Measurements from ENCODE around the gene DNAJC13. TPM values are rescaled to one million over a fixed set of nuclear protein-coding genes. Genes with fewer than 3 reads are reported as not detected.

The DNAJC13 gene
- total RNA-seq, 2 experiments from 2014 or later, result 22.8 to 42.7 TPM

- no peak overlapping the region for H3K4me2 ChIP-seq (ENCODE audit: low read length)
- TF ChIP-seq CTCF (conservative IDR thresholded peaks at IDR 0.05; ENCODE audit: low read length) (no peak), EZH2phosphoT487 (IDR thresholded peaks at IDR 0.05; ENCODE audit: borderline replicate concordance, low read depth, low read length) (no peak)
- no peak overlapping the region for H3K27ac ChIP-seq (ENCODE audit: low read depth, low read length, poor library complexity, severe bottlenecking)
- H3K9me3 ChIP-seq (ENCODE audit: low read length), result no peaks in the 10 kb centered on the region
- no peak overlapping the region for H2AFZ ChIP-seq (ENCODE audit: low read length)
- ChIA-PET CTCF (ENCODE audit: unreplicated experiment) (no interaction called here), POLR2A (no interaction called here)
- no peak overlapping the region for H3K4me3 ChIP-seq (ENCODE audit: low read depth, low read length, poor library complexity, severe bottlenecking)
- intact Hi-C loops (cut with micrococcal nuclease; ENCODE audit: unreplicated experiment), result no loop called here
- no peak for DNase-seq (ENCODE audit: low spot score)
- BruUV-seq (replicated peaks), result no TSS peak
- H3K9me2 ChIP-seq (ENCODE audit: insufficient read depth, low read length), result no peaks in the 10 kb centered on the region
- no peaks in the 10 kb centered on the region for H3K4me1 ChIP-seq (ENCODE audit: insufficient read depth, low read length, poor library complexity, severe bottlenecking)
- H3K79me2 ChIP-seq (ENCODE audit: insufficient read depth, low read depth, low read length), result no peaks in the 10 kb centered on the region
- peaks cover 90% of the 10 kb centered on the region for H3K36me3 ChIP-seq (ENCODE audit: insufficient read depth, low read length)
- H4K20me1 ChIP-seq (ENCODE audit: insufficient read depth, low read length), result no peaks in the 10 kb centered on the region
Observed at GRCh38 chr3:132503559-132503958, 86.3 kb downstream of the DNAJC13 start.

- TF ChIP-seq CTCF (conservative IDR thresholded peaks at IDR 0.05; ENCODE audit: low read length), result no peak
- Histone ChIP-seq H3K36me3 (ENCODE audit: insufficient read depth, low read length) (peaks cover 91% of the 10 kb centered on the region), H3K4me1 (ENCODE audit: insufficient read depth, low read length, poor library complexity, severe bottlenecking) (no peaks in the 10 kb centered on the region), H3K9me2 (ENCODE audit: insufficient read depth, low read length) (no peaks in the 10 kb centered on the region), H3K27ac (ENCODE audit: low read depth, low read length, poor library complexity, severe bottlenecking) (no peak overlapping the region), H3K4me3 (ENCODE audit: low read depth, low read length, poor library complexity, severe bottlenecking) (no peak overlapping the region), H4K20me1 (ENCODE audit: insufficient read depth, low read length) (no peaks in the 10 kb centered on the region), H3K4me2 (ENCODE audit: low read length) (no peak overlapping the region), H3K79me2 (ENCODE audit: insufficient read depth, low read depth, low read length) (no peaks in the 10 kb centered on the region), H2AFZ (ENCODE audit: low read length) (no peak overlapping the region), H3K9me3 (ENCODE audit: low read length) (no peaks in the 10 kb centered on the region)
- intact Hi-C loops (cut with micrococcal nuclease; ENCODE audit: unreplicated experiment), result no loop called here
- no peak for DNase-seq (ENCODE audit: low spot score)
- BruUV-seq (replicated peaks), result no TSS peak
- ChIA-PET POLR2A (interaction anchor here (0.9 to 1.0 kb wide), 2 partner anchors 8 to 58 kb away, joined by 3 read pairs; no protein-coding TSS in a partner anchor), CTCF (ENCODE audit: unreplicated experiment) (no interaction called here)
Observed at GRCh38 chr3:132504375-132504933, 87.2 kb downstream of the DNAJC13 start.

- intact Hi-C loops (cut with micrococcal nuclease; ENCODE audit: unreplicated experiment), result no loop called here
- no peaks in the 10 kb centered on the region for H3K9me2 ChIP-seq (ENCODE audit: insufficient read depth, low read length)
- no peak overlapping the region for H3K27ac ChIP-seq (ENCODE audit: low read depth, low read length, poor library complexity, severe bottlenecking)
- H3K36me3 ChIP-seq (ENCODE audit: insufficient read depth, low read length), result peaks cover 90% of the 10 kb centered on the region
- H4K20me1 ChIP-seq (ENCODE audit: insufficient read depth, low read length), result no peaks in the 10 kb centered on the region
- DNase-seq (ENCODE audit: low spot score), result no peak
- H3K79me2 ChIP-seq (ENCODE audit: insufficient read depth, low read depth, low read length), result no peaks in the 10 kb centered on the region
- no TSS peak for BruUV-seq (replicated peaks)
- ChIA-PET POLR2A (interaction anchor here (1.2 kb wide), 1 partner anchor 11 kb away, joined by 5 read pairs; no protein-coding TSS in a partner anchor), CTCF (ENCODE audit: unreplicated experiment) (no interaction called here)
- no peaks in the 10 kb centered on the region for H3K9me3 ChIP-seq (ENCODE audit: low read length)
- H3K4me1 ChIP-seq (ENCODE audit: insufficient read depth, low read length, poor library complexity, severe bottlenecking), result no peaks in the 10 kb centered on the region
- no peak for TF ChIP-seq EZH2phosphoT487 (IDR thresholded peaks at IDR 0.05; ENCODE audit: borderline replicate concordance, low read depth, low read length)
- TF ChIP-seq CTCF (conservative IDR thresholded peaks at IDR 0.05; ENCODE audit: low read length), result no peak
- no peak overlapping the region for H3K4me2 ChIP-seq (ENCODE audit: low read length)
- no peak overlapping the region for H3K4me3 ChIP-seq (ENCODE audit: low read depth, low read length, poor library complexity, severe bottlenecking)
- no peak overlapping the region for H2AFZ ChIP-seq (ENCODE audit: low read length)
Observed at GRCh38 chr3:132507657-132508056, 90.4 kb downstream of the DNAJC13 start.

Measured in OCI-LY7 (cell line).